ENCODE results near the gene HBS1L.

The HBS1L gene

GRCh38 chr6:134994431-134994830, 60.2 kb downstream of the HBS1L start:
- DNase-seq, result no peak

GRCh38 chr6:134992155-134992554, 62.5 kb downstream of the HBS1L start:
- no peak for DNase-seq

GRCh38 chr6:134990262-134990661, 64.4 kb downstream of the HBS1L start:
- DNase-seq, result no peak

- DNase-seq, result no peak
Measured at GRCh38 chr6:134984821-134985220, 69.8 kb downstream of the HBS1L start.

- DNase-seq, result no peak
Measured at GRCh38 chr6:134983823-134984222, 70.8 kb downstream of the HBS1L start.

GRCh38 chr6:134982161-134982560, 72.5 kb downstream of the HBS1L start:
- DNase-seq, result no peak

GRCh38 chr6:134980846-134981245, 73.8 kb downstream of the HBS1L start:
- no peak for DNase-seq

- DNase-seq, result no peak
Measured at GRCh38 chr6:134979142-134979541, 75.5 kb downstream of the HBS1L start.

GRCh38 chr6:134974370-134974769, 80.3 kb downstream of the HBS1L start:
- DNase-seq, result no peak

GRCh38 chr6:134967711-134968110, 86.9 kb downstream of the HBS1L start:
- DNase-seq, result no peak

- no peak for DNase-seq
Measured at GRCh38 chr6:134964451-134965203, 90.0 kb downstream of the HBS1L start.

- DNase-seq, result no peak
Measured at GRCh38 chr6:134962421-134962820, 92.2 kb downstream of the HBS1L start.

- no peak for DNase-seq
Measured at GRCh38 chr6:134961366-134961765, 93.3 kb downstream of the HBS1L start.

- DNase-seq, result no peak
Measured at GRCh38 chr6:134959603-134960002, 95.0 kb downstream of the HBS1L start.

- DNase-seq, result no peak
Measured at GRCh38 chr6:134956676-134957075, 97.9 kb downstream of the HBS1L start.

GRCh38 chr6:134956032-134956431, 98.6 kb downstream of the HBS1L start:
- DNase-seq, result no peak

- no peak for DNase-seq
Measured at GRCh38 chr6:134954272-134955000, 100.2 kb downstream of the HBS1L start.

- no peak for DNase-seq
Measured at GRCh38 chr6:134951494-134952263, 102.9 kb downstream of the HBS1L start.

GRCh38 chr6:134950482-134950881, 104.1 kb downstream of the HBS1L start:
- no peak for DNase-seq

- DNase-seq, result no peak
Measured at GRCh38 chr6:134949927-134950326, 104.7 kb downstream of the HBS1L start, which contains the start of gene ALDH8A1. TSS of gene ALDH8A1 (minus strand) at chr6:134950101. CDS start at chr6:134950053, 48 bp downstream.

- DNase-seq, result no peak
Measured at GRCh38 chr6:134948691-134949090, 105.9 kb downstream of the HBS1L start.

GRCh38 chr6:134948142-134948541, 106.5 kb downstream of the HBS1L start:
- DNase-seq, result no peak

GRCh38 chr6:134945045-134945444, 109.6 kb downstream of the HBS1L start:
- DNase-seq, result no peak
